Esophagus muscularis mucosa (tissue), 4 donors: ENCODE results near the gene KMT5B. TPM values are rescaled to one million over a fixed set of nuclear protein-coding genes. Genes with fewer than 3 reads are reported as not detected.

Source experiments
- DNase-seq: peaks from one replicate; pipeline ENCODE4 v3.0.0-alpha.2; 2017; ENCODE audit errors: extremely low spot score
- H3K27ac ChIP-seq, 4 donors: fragments of 200-600 bp; sonication (generic); replicated peaks in 1 of 4; 1 replicate in 3 of 4; 2 replicates in 1 of 4; pipeline ENCODE4 v1.5.1; 2016 to 2019; ENCODE audit warnings: mild to moderate bottlenecking in 1 of 4
- H3K27me3 ChIP-seq, 4 donors: fragments of 200-600 bp; sonication (generic); one replicate each; pipeline versions ENCODE4 v1.5.1 to v1.6.0; 2016 to 2019
- H3K36me3 ChIP-seq, 4 donors: fragments of 200-600 bp; sonication (generic); one replicate each; pipeline ENCODE4 v1.5.1; 2016 to 2019
- H3K4me1 ChIP-seq, 4 donors: fragments of 200-600 bp; sonication (generic); one replicate each; pipeline ENCODE4 v1.5.1; 2016 to 2019
- H3K4me3 ChIP-seq, 4 donors: fragments of 200-600 bp; sonication (generic); 1 replicate in 2 of 4; 2 replicates in 2 of 4; pipeline ENCODE4 v1.5.1; 2016 to 2019; ENCODE audit warnings: mild to moderate bottlenecking in 4 of 4, moderate library complexity in 1 of 4
- H3K9me3 ChIP-seq, 4 donors: fragments of 200-600 bp; sonication (generic); 1 replicate in 3 of 4; 2 replicates in 1 of 4; pipeline ENCODE4 v1.5.1; 2016 to 2019
- CTCF ChIP-seq, 3 experiments: fragments of 200-600 bp in 2 of 3; fragments of 450-650 bp in 1 of 3; sonication (generic) in 2 of 3; IDR thresholded peaks; one replicate each; pipeline ENCODE4 v1.5.1; 2017 to 2019; ENCODE audit warnings: antibody characterized with exemption in 3 of 3, mild to moderate bottlenecking in 2 of 3, moderate library complexity in 1 of 3
- EP300 ChIP-seq: sonication (generic); formaldehyde crosslinking; IDR thresholded peaks from one replicate; pipeline ENCODE4 v1.6.1; 2017; ENCODE audit warnings: antibody characterized with exemption
- POLR2A ChIP-seq: fragments of 450-650 bp; IDR thresholded peaks from one replicate; pipeline ENCODE4 v1.6.1; 2017; ENCODE audit warnings: antibody characterized with exemption, moderate library complexity, mild to moderate bottlenecking, low read depth
- POLR2AphosphoS5 ChIP-seq, 2 donors: sonication (generic); formaldehyde crosslinking; IDR thresholded peaks; one replicate each; pipeline ENCODE4 v1.6.1; 2017; ENCODE audit warnings: antibody characterized with exemption in 2 of 2
- WGBS: methylation state at CpG from one replicate; pipeline ENCODE4 v1.1.5; 2018; 5-methylcytosine and 5-hydroxymethylcytosine counted together
- intact Hi-C: fragments of 100-400 bp; cut with DNase I; formaldehyde crosslinking; loops from one replicate; pipeline ENCODE4 v1.15.1; 2023
- total RNA-seq, 4 donors: library from RNA; depleted of rRNA; stranded (reverse); fragments of >200 nt; gene quantifications; one replicate each; pipeline versions ENCODE4 v1.1.0 to v1.2.1, GENCODE V29; 2016

The KMT5B gene
- 10 to 100 TPM; 28.7 to 49.4 (median 43.3) TPM for total RNA-seq

DNA sequence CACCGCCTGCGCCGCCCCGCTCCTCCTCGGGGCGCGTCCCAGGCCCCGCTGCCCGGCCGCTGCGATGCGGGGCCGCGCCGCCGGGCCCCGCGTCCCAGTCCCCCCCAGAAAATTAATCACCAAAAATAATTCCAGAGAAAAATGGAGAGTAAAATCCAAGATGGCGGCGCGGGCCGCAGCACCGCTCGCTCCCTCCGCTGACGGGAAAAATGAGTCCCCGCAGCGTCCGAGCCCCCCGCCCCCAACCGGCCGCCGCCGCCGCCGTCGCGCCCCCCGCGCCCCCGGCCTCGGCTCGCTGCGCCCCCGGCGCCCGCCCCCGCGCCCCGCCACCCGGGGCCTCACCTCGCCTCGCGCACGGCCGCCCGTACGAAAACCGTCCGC lies at the start of gene KMT5B:
KMT5B (minus strand) TSS at position 162 of the 381 bp plus-strand sequence. CDS start 23,220 bp downstream, outside the sequence.
- Histone ChIP-seq H3K4me1 (peaks cover 42 to 53% (median 51%) of the 10 kb centered on the region in 4 donors), H3K9me3 (no peaks in the 10 kb centered on the region), H3K4me3 (peak within 1 kb of the TSS; percentile 78 to 93 (median 87)), H3K27ac (peak within 1 kb of the TSS; percentile 99 to 100 (median 100)), H3K36me3 (no peaks in the 10 kb centered on the region), H3K27me3 (no peaks in the 10 kb centered on the region)
- 3% methylated on average over 8 of the region's 60 CpGs for WGBS
- intact Hi-C loops = loop anchor here (2.0 kb wide), 1 partner anchor 174 kb away; the partner anchor contains the start of gene TCIRG1
- TF ChIP-seq EP300 (no peak), CTCF (IDR thresholded peaks at IDR 0.05) (no peak), POLR2A (no peak), POLR2AphosphoS5 (IDR thresholded peaks at IDR 0.05) (no peak)
- DNase-seq = no peak

- Histone ChIP-seq H3K9me3 (no peaks in the 10 kb centered on the region), H3K36me3 (peaks cover 48 to 70% (median 66%) of the 10 kb centered on the region in 4 donors), H3K27me3 (no peaks in the 10 kb centered on the region), H3K27ac (no peak overlapping the region), H3K4me3 (no peak overlapping the region), H3K4me1 (peaks cover 5 to 33% (median 13%) of the 10 kb centered on the region in 4 donors)
- intact Hi-C loops = no loop called here
- 96% methylated on average over 8 of the region's 8 CpGs for WGBS
- no peak for TF ChIP-seq POLR2AphosphoS5 (IDR thresholded peaks at IDR 0.05)
- TF ChIP-seq POLR2A = no peak
- TF ChIP-seq CTCF (IDR thresholded peaks at IDR 0.05) = no peak
- TF ChIP-seq EP300 = no peak
- DNase-seq = peak; percentile 50
These were observed 49.4 kb upstream of the KMT5B start for GRCh38 chr11:68262544-68262827.

GRCh38 chr11:68261749-68262543 lies 48.9 kb upstream of the KMT5B start:
- Histone ChIP-seq H3K27me3 (no peaks in the 10 kb centered on the region), H3K4me1 (peaks cover 6 to 32% (median 15%) of the 10 kb centered on the region in 4 donors), H3K9me3 (no peaks in the 10 kb centered on the region), H3K4me3 (no peak overlapping the region), H3K27ac (no peak overlapping the region), H3K36me3 (peaks cover 44 to 65% (median 61%) of the 10 kb centered on the region in 4 donors)
- intact Hi-C loops = no loop called here
- 86% methylated on average over 20 of the region's 24 CpGs for WGBS
- TF ChIP-seq POLR2AphosphoS5 (IDR thresholded peaks at IDR 0.05) (no peak), POLR2A (no peak), CTCF (IDR thresholded peaks at IDR 0.05) (no peak), EP300 (no peak)
- peak; percentile 90 for DNase-seq

GRCh38 chr11:68261006-68261405 lies 47.9 kb upstream of the KMT5B start:
- 90% methylated on average over 15 of the region's 15 CpGs for WGBS
- intact Hi-C loops = no loop called here
- H3K4me3 ChIP-seq = no peak overlapping the region
- H3K36me3 ChIP-seq = peaks cover 35 to 57% (median 52%) of the 10 kb centered on the region in 4 donors
- peaks cover 6 to 27% (median 21%) of the 10 kb centered on the region in 4 donors for H3K4me1 ChIP-seq
- no peak for TF ChIP-seq CTCF (IDR thresholded peaks at IDR 0.05)
- no peak for TF ChIP-seq POLR2A
- TF ChIP-seq EP300 = no peak
- TF ChIP-seq POLR2AphosphoS5 (IDR thresholded peaks at IDR 0.05) = no peak
- no peaks in the 10 kb centered on the region for H3K27me3 ChIP-seq
- DNase-seq = no peak
- no peaks in the 10 kb centered on the region for H3K9me3 ChIP-seq
- no peak overlapping the region for H3K27ac ChIP-seq
